ENCODE measurements around the gene SLC39A11. TPM values are rescaled to one million over a fixed set of nuclear protein-coding genes. Genes with fewer than 3 reads are reported as not detected.

The SLC39A11 gene
- total and polyA plus RNA-seq, 2 of the 13 experiments (the other 11 are each of a cell fraction or from before 2014, with no cell fraction given): 17.2 to 31.5 TPM

GRCh38 chr17:73068322-73069153 is 23.9 kb downstream of the SLC39A11 start (continued):
- TF ChIP-seq ZNF567 (CRISPR knock-in tag; IDR thresholded peaks at IDR 0.05; ENCODE audit: borderline replicate concordance) (0 out of 2 replicates have a peak, but pooled peaks have one; percentile 82), CCAR2 (optimal IDR thresholded peaks at IDR 0.05; ENCODE audit: low read depth, low read length) (no peak), MBD4 (IDR thresholded peaks at IDR 0.05; ENCODE audit: borderline replicate concordance, low read length) (no peak), EZH2 (conservative IDR thresholded peaks at IDR 0.05; ENCODE audit: low read depth, low read length) (no peak), ZNF674 (CRISPR knock-in tag; IDR thresholded peaks at IDR 0.05; ENCODE audit: low read depth) (0 out of 2 replicates have a peak, but pooled peaks have one; percentile 16), ZNF550 (CRISPR knock-in tag; IDR thresholded peaks at IDR 0.05; ENCODE audit: borderline replicate concordance) (no peak), ZNF382 (CRISPR knock-in tag; IDR thresholded peaks at IDR 0.05; ENCODE audit: borderline replicate concordance) (no peak), YEATS4 (CRISPR knock-in tag; IDR thresholded peaks at IDR 0.05; ENCODE audit: borderline replicate concordance) (peak; percentile 60; the same call in 1 of the 2 replicates), ZSCAN9 (CRISPR knock-in tag; IDR thresholded peaks at IDR 0.05; ENCODE audit: borderline replicate concordance) (peak; percentile 28; the same call in 1 of the 2 replicates), RBM39 (IDR thresholded peaks at IDR 0.05; ENCODE audit: low read depth, low read length, poor library complexity, severe bottlenecking) (no peak), EHMT2 (IDR thresholded peaks at IDR 0.05; ENCODE audit: borderline replicate concordance, low read depth, low read length) (peak; percentile 44; the same call in 1 of the 2 replicates), RAD51 (IDR thresholded peaks at IDR 0.05; ENCODE audit: borderline replicate concordance) (no peak), SMARCE1 (IDR thresholded peaks at IDR 0.05; ENCODE audit: borderline replicate concordance) (no peak), IRF9 (CRISPR knock-in tag; IDR thresholded peaks at IDR 0.05; ENCODE audit: borderline replicate concordance) (no peak), SP140L (CRISPR knock-in tag; IDR thresholded peaks at IDR 0.05; ENCODE audit: borderline replicate concordance) (no peak), ZSCAN25 (CRISPR knock-in tag; IDR thresholded peaks at IDR 0.05) (peak; percentile 50; the same call in 1 of the 2 replicates), ATM (IDR thresholded peaks at IDR 0.05; ENCODE audit: borderline replicate concordance) (no peak), HNRNPUL1 (IDR thresholded peaks at IDR 0.05; ENCODE audit: low read depth, low read length) (no peak), FOXA3 (CRISPR knock-in tag; IDR thresholded peaks at IDR 0.05) (peak; percentile 65), ONECUT2 (CRISPR knock-in tag; IDR thresholded peaks at IDR 0.05) (no peak), PAF1 (CRISPR knock-in tag; IDR thresholded peaks at IDR 0.05) (no peak)
- TF ChIP-seq, protein P1, sequence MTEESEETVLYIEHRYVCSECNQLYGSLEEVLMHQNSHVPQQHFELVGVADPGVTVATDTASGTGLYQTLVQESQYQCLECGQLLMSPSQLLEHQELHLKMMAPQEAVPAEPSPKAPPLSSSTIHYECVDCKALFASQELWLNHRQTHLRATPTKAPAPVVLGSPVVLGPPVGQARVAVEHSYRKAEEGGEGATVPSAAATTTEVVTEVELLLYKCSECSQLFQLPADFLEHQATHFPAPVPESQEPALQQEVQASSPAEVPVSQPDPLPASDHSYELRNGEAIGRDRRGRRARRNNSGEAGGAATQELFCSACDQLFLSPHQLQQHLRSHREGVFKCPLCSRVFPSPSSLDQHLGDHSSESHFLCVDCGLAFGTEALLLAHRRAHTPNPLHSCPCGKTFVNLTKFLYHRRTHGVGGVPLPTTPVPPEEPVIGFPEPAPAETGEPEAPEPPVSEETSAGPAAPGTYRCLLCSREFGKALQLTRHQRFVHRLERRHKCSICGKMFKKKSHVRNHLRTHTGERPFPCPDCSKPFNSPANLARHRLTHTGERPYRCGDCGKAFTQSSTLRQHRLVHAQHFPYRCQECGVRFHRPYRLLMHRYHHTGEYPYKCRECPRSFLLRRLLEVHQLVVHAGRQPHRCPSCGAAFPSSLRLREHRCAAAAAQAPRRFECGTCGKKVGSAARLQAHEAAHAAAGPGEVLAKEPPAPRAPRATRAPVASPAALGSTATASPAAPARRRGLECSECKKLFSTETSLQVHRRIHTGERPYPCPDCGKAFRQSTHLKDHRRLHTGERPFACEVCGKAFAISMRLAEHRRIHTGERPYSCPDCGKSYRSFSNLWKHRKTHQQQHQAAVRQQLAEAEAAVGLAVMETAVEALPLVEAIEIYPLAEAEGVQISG (CRISPR knock-in tag; IDR thresholded peaks at IDR 0.05): peak; percentile 67; the same call in 1 of the 2 replicates
- TF ChIP-seq, protein P2, sequence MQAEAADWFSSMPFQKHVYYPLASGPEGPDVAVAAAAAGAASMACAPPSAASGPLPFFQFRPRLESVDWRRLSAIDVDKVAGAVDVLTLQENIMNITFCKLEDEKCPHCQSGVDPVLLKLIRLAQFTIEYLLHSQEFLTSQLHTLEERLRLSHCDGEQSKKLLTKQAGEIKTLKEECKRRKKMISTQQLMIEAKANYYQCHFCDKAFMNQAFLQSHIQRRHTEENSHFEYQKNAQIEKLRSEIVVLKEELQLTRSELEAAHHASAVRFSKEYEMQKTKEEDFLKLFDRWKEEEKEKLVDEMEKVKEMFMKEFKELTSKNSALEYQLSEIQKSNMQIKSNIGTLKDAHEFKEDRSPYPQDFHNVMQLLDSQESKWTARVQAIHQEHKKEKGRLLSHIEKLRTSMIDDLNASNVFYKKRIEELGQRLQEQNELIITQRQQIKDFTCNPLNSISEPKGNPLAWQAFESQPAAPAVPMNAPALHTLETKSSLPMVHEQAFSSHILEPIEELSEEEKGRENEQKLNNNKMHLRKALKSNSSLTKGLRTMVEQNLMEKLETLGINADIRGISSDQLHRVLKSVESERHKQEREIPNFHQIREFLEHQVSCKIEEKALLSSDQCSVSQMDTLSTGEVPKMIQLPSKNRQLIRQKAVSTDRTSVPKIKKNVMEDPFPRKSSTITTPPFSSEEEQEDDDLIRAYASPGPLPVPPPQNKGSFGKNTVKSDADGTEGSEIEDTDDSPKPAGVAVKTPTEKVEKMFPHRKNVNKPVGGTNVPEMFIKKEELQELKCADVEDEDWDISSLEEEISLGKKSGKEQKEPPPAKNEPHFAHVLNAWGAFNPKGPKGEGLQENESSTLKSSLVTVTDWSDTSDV (CRISPR knock-in tag; IDR thresholded peaks at IDR 0.05): no peak

Measured in HepG2 (cell line).